Neural progenitor cell (in vitro differentiated cells): ENCODE data around the gene MAML3. TPM values are rescaled to one million over a fixed set of nuclear protein-coding genes. Genes with fewer than 3 reads are reported as not detected.

ENCODE experiments used
- DNase-seq: peaks from one replicate; pipeline ENCODE4 v3.0.0-alpha.2; 2016; ENCODE audit warnings: low spot score
- H2AFZ ChIP-seq: fragments of 200-600 bp; sonication (generic); replicated peaks from 2 replicates; pipeline ENCODE4 v1.6.1; 2016; ENCODE audit warnings: antibody characterized with exemption
- H3F3A ChIP-seq: fragments of 200-600 bp; sonication (generic); 2 replicates; pipeline ENCODE4 v1.6.1; 2016; ENCODE audit warnings: antibody characterized with exemption, low read depth
- H3K27ac ChIP-seq: fragments of 200-600 bp; sonication (generic); 2 replicates; pipeline ENCODE4 v1.5.1; 2016; ENCODE audit warnings: mild to moderate bottlenecking
- H3K27me3 ChIP-seq: fragments of 200-600 bp; sonication (generic); 2 replicates; pipeline ENCODE4 v1.6.1; 2016; ENCODE audit warnings: mild to moderate bottlenecking, moderate library complexity
- H3K36me3 ChIP-seq: fragments of 200-600 bp; sonication (generic); 2 replicates; pipeline ENCODE4 v1.5.1; 2016
- H3K4me1 ChIP-seq: fragments of 200-600 bp; sonication (generic); 2 replicates; pipeline ENCODE4 v1.6.1; 2016; ENCODE audit warnings: mixed run types
- H3K4me2 ChIP-seq: fragments of 200-600 bp; sonication (generic); 2 replicates; pipeline ENCODE4 v1.6.1; 2016
- H3K4me3 ChIP-seq: fragments of 200-600 bp; sonication (generic); 2 replicates; pipeline ENCODE4 v1.5.1; 2016
- H3K79me2 ChIP-seq: fragments of 200-600 bp; sonication (generic); 2 replicates; pipeline ENCODE4 v1.6.1; 2016; ENCODE audit warnings: low read depth
- H3K9ac ChIP-seq: fragments of 200-600 bp; sonication (generic); 2 replicates; pipeline ENCODE4 v1.6.1; 2016
- H3K9me3 ChIP-seq: fragments of 200-600 bp; sonication (generic); 2 replicates; pipeline ENCODE4 v1.5.1; 2016; ENCODE audit warnings: low read depth
- H4K20me1 ChIP-seq: fragments of 200-600 bp; sonication (generic); 2 replicates; pipeline ENCODE4 v1.6.1; 2016; ENCODE audit warnings: low read depth
- H3K27ac Mint-ChIP-seq: 3 replicates; pipeline ENCODE4 v1.8.0; 2021; ENCODE audit warnings: mixed read lengths
- H3K27me3 Mint-ChIP-seq: 2 replicates; pipeline ENCODE4 v1.8.0; 2022; ENCODE audit warnings: low read depth, mild to moderate bottlenecking, inconsistent platforms, moderate library complexity, mixed read lengths; ENCODE audit not compliant: insufficient read depth
- H3K36me3 Mint-ChIP-seq: 3 replicates; pipeline ENCODE4 v1.8.0; 2021; ENCODE audit warnings: mixed read lengths
- H3K4me1 Mint-ChIP-seq: 3 replicates; pipeline ENCODE4 v1.8.0; 2021; ENCODE audit warnings: mixed read lengths
- H3K4me3 Mint-ChIP-seq: 3 replicates; pipeline ENCODE4 v1.8.0; 2021; ENCODE audit warnings: mild to moderate bottlenecking, moderate library complexity, mixed read lengths
- H3K9me3 Mint-ChIP-seq: 3 replicates; pipeline ENCODE4 v1.8.0; 2020; ENCODE audit warnings: mixed read lengths
- CTCF ChIP-seq: fragments of 200-600 bp; sonication (generic); IDR thresholded peaks from 2 replicates; pipeline ENCODE4 v1.5.1; 2017; ENCODE audit warnings: antibody characterized with exemption, mild to moderate bottlenecking
- EZH2 ChIP-seq: fragments of 200-600 bp; sonication (generic); IDR thresholded peaks from 2 replicates; pipeline ENCODE4 v1.6.1; 2017; ENCODE audit warnings: antibody characterized with exemption, mild to moderate bottlenecking, moderate library complexity
- EZH2phosphoT487 ChIP-seq: fragments of 200-600 bp; sonication (generic); IDR thresholded peaks from 2 replicates; pipeline ENCODE4 v1.6.1; 2017; ENCODE audit warnings: antibody characterized with exemption
- total RNA-seq: library from RNA; depleted of rRNA; stranded (reverse); fragments of >200 nt; gene quantifications from 2 replicates; pipeline ENCODE4 v1.2.3, GENCODE V29; 2015; ENCODE audit warnings: low replicate concordance

The MAML3 gene
- total RNA-seq, 1 donor from 2014 or later = 14.4 TPM

- Histone ChIP-seq H3K27ac (no peak overlapping the region), H3K4me3 (no peak overlapping the region), H3K9me3 (no peaks in the 10 kb centered on the region), H3K79me2 (no peaks in the 10 kb centered on the region), H3K4me1 (no peaks in the 10 kb centered on the region), H3K27me3 (no peaks in the 10 kb centered on the region), H3F3A (no peaks in the 10 kb centered on the region), H3K4me2 (no peak overlapping the region), H3K9ac (no peak overlapping the region), H2AFZ (no peak overlapping the region), H4K20me1 (no peaks in the 10 kb centered on the region), H3K36me3 (no peaks in the 10 kb centered on the region)
- Mint-ChIP-seq H3K4me3 (no peak overlapping the region), H3K9me3 (peaks cover 20% of the 10 kb centered on the region), H3K27ac (no peak overlapping the region), H3K4me1 (peaks cover 22% of the 10 kb centered on the region), H3K36me3 (peaks cover 26% of the 10 kb centered on the region), H3K27me3 (peaks cover 16% of the 10 kb centered on the region)
- TF ChIP-seq EZH2phosphoT487 (no peak), CTCF (no peak), EZH2 (no peak)
- DNase-seq = no peak
These were observed 467.0 kb downstream of the MAML3 start for GRCh38 chr4:139686988-139687387.

DNA sequence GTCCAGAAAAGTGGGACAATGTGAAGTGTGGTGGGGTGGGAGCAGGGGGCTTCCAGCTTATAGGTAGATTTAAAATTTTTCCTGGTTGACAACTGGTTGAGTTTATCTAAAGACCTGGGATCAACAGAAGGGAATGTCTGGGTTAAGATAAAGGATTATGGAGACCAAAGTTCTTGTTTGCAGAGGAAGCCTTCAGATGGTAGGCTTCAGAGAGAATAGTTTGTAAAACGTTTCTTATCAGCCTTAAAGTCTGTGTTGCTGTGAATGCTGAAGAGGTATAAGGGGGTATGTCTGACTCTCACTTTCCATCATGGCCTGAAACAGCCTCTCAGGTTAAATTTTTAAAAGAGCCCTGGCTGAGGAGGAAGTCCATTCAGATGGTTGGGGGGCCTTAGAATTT, 467.9 kb downstream of the MAML3 start:
- H3K4me2 ChIP-seq = no peak overlapping the region
- Mint-ChIP-seq H3K4me1 (peaks cover 21% of the 10 kb centered on the region), H3K36me3 (peaks cover 28% of the 10 kb centered on the region), H3K27ac (no peak overlapping the region), H3K4me3 (no peak overlapping the region), H3K27me3 (peaks cover 12% of the 10 kb centered on the region), H3K9me3 (peaks cover 20% of the 10 kb centered on the region)
- no peak overlapping the region for H2AFZ ChIP-seq
- H3K9ac ChIP-seq = no peak overlapping the region
- no peaks in the 10 kb centered on the region for H3K9me3 ChIP-seq
- H3K27me3 ChIP-seq = no peaks in the 10 kb centered on the region
- H3K36me3 ChIP-seq = no peaks in the 10 kb centered on the region
- no peak overlapping the region for H3K27ac ChIP-seq
- H3K4me1 ChIP-seq = no peaks in the 10 kb centered on the region
- TF ChIP-seq EZH2 (no peak), EZH2phosphoT487 (no peak), CTCF (no peak)
- H3F3A ChIP-seq = no peaks in the 10 kb centered on the region
- no peak overlapping the region for H3K4me3 ChIP-seq
- DNase-seq = no peak
- H4K20me1 ChIP-seq = no peaks in the 10 kb centered on the region
- no peaks in the 10 kb centered on the region for H3K79me2 ChIP-seq

- no peaks in the 10 kb centered on the region for H3K4me1 ChIP-seq
- H3K4me3 Mint-ChIP-seq = no peak overlapping the region
- no peaks in the 10 kb centered on the region for H4K20me1 ChIP-seq
- peaks cover 21% of the 10 kb centered on the region for H3K4me1 Mint-ChIP-seq
- H3K4me2 ChIP-seq = no peak overlapping the region
- H3K27me3 Mint-ChIP-seq = peaks cover 9% of the 10 kb centered on the region
- H2AFZ ChIP-seq = no peak overlapping the region
- TF ChIP-seq EZH2 = no peak
- TF ChIP-seq EZH2phosphoT487 = no peak
- no peak for TF ChIP-seq CTCF
- H3K27ac Mint-ChIP-seq = no peak overlapping the region
- H3K27ac ChIP-seq = no peak overlapping the region
- no peaks in the 10 kb centered on the region for H3K9me3 ChIP-seq
- H3K79me2 ChIP-seq = no peaks in the 10 kb centered on the region
- peaks cover 20% of the 10 kb centered on the region for H3K9me3 Mint-ChIP-seq
- H3K36me3 Mint-ChIP-seq = peaks cover 28% of the 10 kb centered on the region
- no peaks in the 10 kb centered on the region for H3K27me3 ChIP-seq
- H3F3A ChIP-seq = no peaks in the 10 kb centered on the region
- no peak overlapping the region for H3K4me3 ChIP-seq
- DNase-seq = no peak
- H3K9ac ChIP-seq = no peak overlapping the region
- H3K36me3 ChIP-seq = no peaks in the 10 kb centered on the region
These were observed 468.8 kb downstream of the MAML3 start for GRCh38 chr4:139685180-139685579.
